HG02588 (cell line): ENCODE data around the gene TAOK2.
A peak's percentile ranks its signal among the peaks of the same experiment; 100 is the strongest.

Source experiments
- ATAC-seq: cut with Tn5 transposase; IDR thresholded peaks from one replicate; pipeline ENCODE4 v1.9.1; 2021; ENCODE audit warnings: mild to moderate bottlenecking, moderate library complexity; ENCODE audit not compliant: unreplicated experiment

The TAOK2 gene

DNA sequence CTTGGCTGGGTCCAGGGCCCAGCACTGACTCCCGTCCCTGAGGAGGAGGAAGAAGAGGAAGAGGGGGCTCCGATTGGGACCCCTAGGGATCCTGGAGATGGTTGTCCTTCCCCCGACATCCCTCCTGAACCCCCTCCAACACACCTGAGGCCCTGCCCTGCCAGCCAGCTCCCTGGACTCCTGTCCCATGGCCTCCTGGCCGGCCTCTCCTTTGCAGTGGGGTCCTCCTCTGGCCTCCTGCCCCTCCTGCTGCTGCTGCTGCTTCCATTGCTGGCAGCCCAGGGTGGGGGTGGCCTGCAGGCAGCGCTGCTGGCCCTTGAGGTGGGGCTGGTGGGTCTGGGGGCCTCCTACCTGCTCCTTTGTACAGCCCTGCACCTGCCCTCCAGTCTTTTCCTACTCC lies 13.3 kb downstream of the TAOK2 start:
- no peak for ATAC-seq

GRCh38 chr16:29987371-29988085 lies 13.9 kb downstream of the TAOK2 start:
- ATAC-seq = no peak

- no peak for ATAC-seq
These were observed 14.8 kb downstream of the TAOK2 start for GRCh38 chr16:29988346-29989075.

DNA sequence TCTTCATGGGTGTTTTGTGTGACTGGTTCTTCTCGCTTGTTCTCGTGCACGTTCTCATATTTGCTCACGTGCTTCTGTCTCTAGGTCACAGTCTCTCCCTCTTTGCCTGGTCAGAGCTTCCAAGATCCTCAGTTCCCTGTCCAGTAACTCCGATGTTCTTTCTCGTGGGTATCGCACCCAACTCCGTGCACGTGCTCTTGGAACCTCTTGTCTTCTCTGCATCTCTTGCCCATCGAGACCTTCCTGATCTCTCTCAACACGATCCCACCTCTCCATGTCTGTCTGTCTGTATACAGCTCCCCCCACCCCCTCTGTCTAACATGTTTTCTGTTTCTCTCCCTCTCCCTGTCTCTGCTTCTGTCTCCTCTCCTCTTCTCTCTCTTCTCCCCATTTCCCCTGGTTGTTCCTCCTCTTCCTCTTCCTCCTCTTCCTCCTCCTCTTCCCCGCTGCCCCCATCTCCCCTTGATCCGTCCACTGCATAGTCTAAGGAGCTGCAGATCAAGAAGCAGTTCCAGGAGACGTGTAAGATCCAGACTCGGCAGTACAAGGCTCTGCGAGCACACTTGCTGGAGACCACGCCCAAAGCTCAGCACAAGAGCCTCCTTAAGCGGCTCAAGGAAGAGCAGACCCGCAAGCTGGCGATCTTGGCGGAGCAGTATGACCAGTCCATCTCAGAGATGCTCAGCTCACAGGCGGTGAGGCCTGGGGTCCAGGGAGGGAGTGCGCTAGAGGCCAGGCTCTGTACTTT lies 15.6 kb downstream of the TAOK2 start:
- ATAC-seq = no peak

- no peak for ATAC-seq
These were observed 16.4 kb downstream of the TAOK2 start for GRCh38 chr16:29990034-29990433.

- ATAC-seq = no peak
These were observed 17.4 kb downstream of the TAOK2 start for GRCh38 chr16:29990883-29991570.

DNA sequence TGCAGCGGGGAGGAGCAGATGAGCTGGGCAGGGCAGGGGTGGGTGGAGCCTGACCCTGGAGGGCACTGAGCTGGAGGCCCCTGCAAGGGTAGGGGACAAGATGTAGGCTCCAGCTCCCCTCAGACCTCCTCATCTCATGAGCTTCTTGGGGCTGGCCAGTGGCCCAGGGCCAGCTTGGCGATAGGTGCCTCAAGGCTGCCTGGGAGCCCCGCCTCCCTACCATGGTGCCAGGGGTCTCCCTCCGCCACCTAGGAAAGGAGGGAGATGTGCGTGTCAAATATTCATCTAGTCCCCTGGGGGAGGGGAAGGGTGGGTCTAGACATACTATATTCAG lies 17.9 kb downstream of the TAOK2 start:
- ATAC-seq = no peak

GRCh38 chr16:29992344-29992967 lies 18.8 kb downstream of the TAOK2 start:
- no peak for ATAC-seq

- ATAC-seq = no peak
These were observed 19.7 kb downstream of the TAOK2 start for GRCh38 chr16:29993191-29993902.

GRCh38 chr16:29993903-29994599 lies 20.4 kb downstream of the TAOK2 start:
- ATAC-seq = no peak

DNA sequence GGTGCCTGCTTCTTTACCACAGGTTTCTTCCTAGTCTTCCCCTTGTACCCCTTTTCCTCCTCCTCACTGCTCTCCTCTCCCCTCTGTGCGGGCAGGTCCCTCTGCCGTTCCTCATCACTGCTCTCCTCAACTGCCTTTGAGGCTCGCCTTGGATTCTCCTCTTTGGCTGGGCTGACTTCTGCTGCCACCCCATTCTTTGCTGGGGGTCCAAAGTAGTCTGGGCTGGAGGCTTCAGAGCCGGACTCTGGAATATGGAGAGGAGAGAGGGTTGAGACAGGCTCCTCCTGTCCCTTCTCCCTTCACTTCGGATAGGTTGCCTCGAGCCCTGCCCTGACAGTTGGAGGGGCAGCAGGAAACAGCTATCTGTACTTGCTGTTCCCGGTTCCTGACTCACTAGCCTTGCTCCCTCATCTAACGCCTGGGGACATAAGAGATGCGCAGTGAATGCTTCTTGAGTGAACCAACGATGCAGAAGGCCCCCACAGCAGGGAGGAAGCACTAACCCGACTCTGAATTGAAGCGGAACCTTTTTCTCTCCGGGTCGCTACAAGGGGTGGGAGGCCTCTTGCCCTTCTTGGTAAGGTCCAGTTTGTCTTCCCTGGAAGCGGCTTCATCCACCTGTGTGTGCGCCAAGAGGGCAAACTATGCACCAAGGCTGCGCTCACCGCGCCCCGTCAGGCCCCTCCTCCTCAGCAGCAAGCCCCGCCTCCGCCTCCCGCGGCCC lies 21.1 kb downstream of the TAOK2 start:
- peak; percentile 36 for ATAC-seq

DNA sequence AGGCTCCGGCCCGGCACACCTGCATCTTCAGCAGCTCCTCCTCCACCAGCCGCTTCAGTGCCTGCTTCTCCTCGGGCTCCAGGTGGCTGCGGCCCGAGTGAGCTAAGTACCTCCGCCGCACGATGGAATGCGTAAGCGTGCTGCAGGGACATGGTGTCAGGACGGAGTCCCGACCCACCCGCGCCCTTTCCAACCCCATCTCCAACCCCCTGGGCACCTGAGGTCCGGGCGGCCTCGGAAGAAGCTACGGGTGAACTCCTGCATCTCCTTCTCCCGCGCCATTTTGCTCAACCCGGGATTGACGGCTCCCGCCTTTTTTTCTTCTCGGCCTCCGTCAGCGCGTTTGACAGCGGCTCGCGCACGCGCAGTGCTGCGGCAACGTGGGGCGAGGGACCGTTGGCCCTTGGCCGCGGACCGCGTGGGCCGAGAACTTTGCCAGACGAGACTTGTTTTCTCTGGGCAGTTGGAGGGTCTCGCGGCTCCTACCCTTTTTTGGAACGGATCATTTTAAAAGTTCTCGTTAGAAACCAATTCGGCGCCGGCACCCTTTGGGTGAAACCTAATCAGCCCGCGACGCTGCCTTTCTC lies 21.7 kb downstream of the TAOK2 start, which contains the start of gene HIRIP3:
TSS of gene HIRIP3 (minus strand) at position 294 of the 587 bp plus-strand sequence. CDS start at position 282, 12 bp downstream.
- ATAC-seq = peak; percentile 49

GRCh38 chr16:29995911-29996765 lies 22.5 kb downstream of the TAOK2 start, which contains the start of gene INO80E:
INO80E (plus strand) TSS chr16:29996241; CDS start chr16:29996311, 70 bp downstream.
- peak; percentile 89 for ATAC-seq

GRCh38 chr16:29996766-29997250 lies 23.1 kb downstream of the TAOK2 start:
- no peak for ATAC-seq

DNA sequence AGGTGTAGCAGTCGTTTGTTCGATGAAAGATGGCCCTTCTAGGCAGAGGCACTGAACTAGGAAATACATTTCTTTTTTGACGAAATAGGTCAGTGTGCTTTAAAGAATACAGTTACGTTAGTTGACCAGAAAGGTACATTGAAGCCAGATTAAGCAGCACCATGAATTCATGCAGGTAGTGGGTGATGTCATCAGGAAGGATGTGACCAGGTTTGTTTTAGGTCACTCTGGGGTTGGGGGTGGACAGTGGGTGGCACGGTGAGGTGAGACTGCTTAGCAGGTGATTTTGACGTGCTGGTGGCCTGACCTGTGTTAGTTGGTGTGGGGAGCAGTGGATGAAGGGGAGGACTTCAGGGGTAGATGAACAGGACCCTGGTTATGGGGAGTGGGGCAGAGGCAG lies 25.9 kb downstream of the TAOK2 start:
- no peak for ATAC-seq

- ATAC-seq = no peak
These were observed 27.3 kb downstream of the TAOK2 start for GRCh38 chr16:30000735-30001631.
